ENCODE data around the gene TRPC5OS.

The TRPC5OS gene

DNA sequence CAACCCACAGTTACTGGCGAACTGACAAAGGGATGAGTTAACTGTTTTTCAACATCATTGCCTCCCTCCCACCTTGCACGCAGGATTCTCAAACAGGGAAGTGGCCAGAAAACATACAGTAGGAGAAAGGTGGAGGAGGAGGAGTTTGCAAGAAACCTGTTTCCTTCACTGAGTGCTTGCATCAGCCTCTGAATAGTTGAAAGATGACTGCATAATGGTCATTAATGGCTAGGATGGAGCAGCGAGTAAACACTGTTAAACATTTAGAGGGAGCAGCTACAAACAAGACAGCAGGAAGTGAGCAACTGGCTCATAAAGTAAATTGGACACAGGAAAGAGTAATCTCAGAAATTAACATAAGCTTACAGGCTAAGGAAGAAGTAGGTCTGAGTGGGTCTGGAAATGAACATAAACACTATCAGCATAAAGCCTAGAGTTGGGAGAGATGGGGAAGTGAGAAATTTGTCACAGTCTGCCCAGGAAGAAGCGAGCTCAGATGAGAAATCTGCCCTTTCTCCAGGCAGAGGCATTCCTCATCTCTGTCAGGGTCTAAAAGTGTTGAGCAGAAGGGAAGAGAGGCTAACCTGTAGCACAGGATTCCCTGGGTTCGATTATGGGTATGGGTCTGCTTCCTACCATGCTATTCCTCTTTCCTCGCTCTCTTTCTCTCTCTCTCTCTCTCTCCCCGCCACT lies 38.6 kb downstream of the TRPC5OS start:
- peak in 1 of 3 donors; percentile 0 for DNase-seq

DNA sequence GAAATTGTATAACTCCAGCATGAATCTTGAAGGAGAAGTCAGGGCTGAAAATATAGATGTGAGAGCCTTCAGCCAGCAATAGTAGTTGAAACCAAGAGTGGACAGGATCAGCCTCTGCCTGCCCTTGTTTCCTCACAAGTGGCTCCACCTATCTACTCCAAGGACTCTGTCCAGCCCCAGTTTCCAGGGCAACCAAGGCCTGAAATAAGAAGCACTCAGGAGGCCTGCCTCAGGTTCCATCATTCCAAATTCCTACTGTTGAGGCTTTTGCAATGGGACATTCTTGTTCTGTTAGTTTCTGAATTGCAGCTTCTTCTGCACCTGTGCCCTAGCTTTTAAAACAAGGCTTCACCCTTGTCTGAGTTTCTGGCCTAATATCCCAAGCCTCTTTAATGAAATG lies 41.6 kb downstream of the TRPC5OS start:
- no peak for DNase-seq

DNA sequence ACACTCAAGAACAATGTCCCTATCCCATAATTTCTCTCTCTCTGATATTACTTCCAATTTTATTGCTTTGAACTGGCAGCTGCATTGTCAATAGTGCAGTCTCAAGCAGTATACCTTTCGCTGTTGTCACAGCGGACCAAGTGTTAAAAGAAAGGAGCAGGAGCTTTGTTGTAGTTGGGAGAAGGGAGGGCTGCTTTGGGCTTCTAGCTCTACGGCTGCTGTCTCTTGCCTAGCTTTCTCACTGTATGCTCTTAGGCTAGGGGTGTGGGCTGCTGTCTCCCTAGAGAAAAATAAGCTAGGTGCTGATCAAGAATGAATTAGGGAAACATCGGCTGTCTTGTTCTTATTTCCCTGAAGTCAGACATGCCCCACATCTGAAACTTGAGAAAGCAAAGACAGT lies 52.5 kb downstream of the TRPC5OS start:
- no peak for DNase-seq
